Kidney tubule cell (primary cell): Measurements from ENCODE around the gene HDLBP.

Experiments used
- DNase-seq: peaks from one replicate; pipeline ENCODE4 v3.0.0-alpha.2; 2018; ENCODE audit warnings: low spot score

Gene HDLBP

DNA sequence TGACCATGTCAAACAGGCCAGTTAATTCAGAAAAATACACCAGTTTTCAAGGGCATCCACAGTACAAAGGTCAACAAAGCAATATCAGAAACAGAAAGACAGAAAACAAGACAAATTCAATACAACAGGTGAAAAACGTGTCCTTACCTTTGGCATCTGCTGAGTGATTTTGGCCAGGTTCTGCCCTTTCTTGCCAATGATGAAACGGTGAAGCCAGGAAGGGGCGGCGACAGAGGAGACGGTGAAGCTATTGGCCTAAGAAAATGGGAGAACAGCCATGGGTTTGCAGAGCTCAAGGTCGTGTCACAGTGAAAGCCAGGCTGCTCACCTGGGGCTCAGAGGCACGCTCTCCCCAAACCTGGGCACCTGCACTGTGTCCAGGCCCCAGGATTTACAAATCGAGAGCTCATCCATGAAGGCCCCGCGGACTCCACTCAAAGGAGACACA lies 60.5 kb downstream of the HDLBP start:
- no peak for DNase-seq

- no peak for DNase-seq
These were observed 62.5 kb downstream of the HDLBP start for GRCh38 chr2:241252778-241253475.

- no peak for DNase-seq
These were observed 65.8 kb downstream of the HDLBP start for GRCh38 chr2:241249654-241250053.

- no peak for DNase-seq
These were observed 66.6 kb downstream of the HDLBP start for GRCh38 chr2:241248897-241249296.

GRCh38 chr2:241248289-241248688 lies 67.2 kb downstream of the HDLBP start:
- DNase-seq: no peak

DNA sequence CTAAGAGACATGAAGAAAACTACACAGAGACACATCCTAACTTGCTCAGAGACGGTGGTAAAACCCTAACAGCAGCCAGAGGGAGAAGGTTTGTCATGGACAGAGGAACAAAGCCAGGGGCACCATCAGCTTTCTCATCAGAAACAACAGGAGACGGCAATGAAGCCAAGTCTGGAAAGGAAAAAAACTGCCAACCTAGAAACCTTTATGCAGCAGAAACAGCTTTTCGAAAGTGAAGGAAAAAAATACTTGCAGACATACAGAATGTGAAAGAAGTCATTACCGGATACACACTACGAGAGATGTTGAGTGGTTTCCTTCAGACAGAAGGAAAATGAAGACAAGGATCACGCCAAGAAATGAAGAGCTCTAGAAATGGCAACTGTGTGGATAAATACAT lies 71.1 kb downstream of the HDLBP start:
- DNase-seq: no peak

GRCh38 chr2:241242306-241242705 lies 73.2 kb downstream of the HDLBP start:
- no peak for DNase-seq

- no peak for DNase-seq
These were observed 73.8 kb downstream of the HDLBP start for GRCh38 chr2:241241669-241242068.

- DNase-seq: no peak
These were observed 75.0 kb downstream of the HDLBP start for GRCh38 chr2:241240320-241241004.

DNA sequence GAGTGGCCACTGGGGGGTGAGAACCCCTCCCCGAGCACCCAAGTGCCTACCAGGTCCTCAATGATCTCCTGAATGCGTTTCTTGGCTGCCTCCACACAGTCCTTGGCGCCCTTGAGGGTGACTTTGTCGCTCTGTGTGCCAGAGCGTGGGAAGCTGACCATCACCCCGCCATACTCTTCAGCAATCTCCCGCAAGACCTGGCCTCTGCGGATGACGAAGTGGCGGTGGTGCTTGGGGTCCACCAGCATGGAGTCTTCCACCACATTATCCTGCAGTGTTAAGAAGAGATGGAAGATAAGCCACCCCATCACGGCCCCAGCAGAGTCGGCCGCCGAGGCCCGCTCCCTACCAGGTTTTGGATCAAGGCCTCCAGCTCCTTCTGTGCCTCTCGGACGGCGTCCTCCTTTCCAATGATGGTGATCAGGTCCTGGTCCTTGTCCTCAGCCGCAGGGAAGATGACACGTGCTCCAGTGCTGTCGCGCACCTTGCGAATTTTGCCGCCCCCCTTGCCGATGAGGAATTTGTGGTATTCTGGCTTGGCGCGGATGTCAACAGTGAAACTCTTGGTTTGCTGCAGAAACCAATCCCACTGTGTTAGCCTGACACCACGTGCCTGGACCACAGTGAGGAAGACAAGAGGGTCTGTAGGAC lies 75.8 kb downstream of the HDLBP start:
- no peak for DNase-seq

DNA sequence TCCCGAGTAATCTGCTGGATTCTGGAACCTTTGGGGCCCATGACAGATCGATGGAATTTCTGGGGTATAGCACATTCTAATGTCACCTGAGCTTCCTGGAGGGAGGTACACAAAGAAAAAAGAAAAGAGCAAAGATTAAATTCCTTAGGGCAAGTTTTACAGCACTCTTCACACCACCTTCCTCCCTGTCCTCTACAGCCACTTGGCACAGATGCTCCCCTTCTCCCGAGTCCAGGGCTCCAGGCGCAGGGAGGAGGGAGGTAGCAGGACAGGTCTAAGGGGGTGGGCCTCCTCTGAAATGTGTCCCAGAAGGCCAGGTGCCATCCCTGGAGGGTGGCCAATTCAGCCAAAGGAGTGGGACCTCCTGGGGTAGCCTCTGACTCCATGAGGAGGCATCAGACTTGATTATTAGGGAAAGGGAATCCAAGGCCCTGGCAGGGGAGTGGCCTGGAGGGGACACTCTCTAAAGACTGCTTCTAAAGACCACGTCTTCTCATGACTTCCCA lies 76.7 kb downstream of the HDLBP start:
- no peak for DNase-seq

- DNase-seq: no peak
These were observed 77.5 kb downstream of the HDLBP start for GRCh38 chr2:241237949-241238371.

GRCh38 chr2:241237047-241237446 lies 78.4 kb downstream of the HDLBP start:
- DNase-seq: no peak

DNA sequence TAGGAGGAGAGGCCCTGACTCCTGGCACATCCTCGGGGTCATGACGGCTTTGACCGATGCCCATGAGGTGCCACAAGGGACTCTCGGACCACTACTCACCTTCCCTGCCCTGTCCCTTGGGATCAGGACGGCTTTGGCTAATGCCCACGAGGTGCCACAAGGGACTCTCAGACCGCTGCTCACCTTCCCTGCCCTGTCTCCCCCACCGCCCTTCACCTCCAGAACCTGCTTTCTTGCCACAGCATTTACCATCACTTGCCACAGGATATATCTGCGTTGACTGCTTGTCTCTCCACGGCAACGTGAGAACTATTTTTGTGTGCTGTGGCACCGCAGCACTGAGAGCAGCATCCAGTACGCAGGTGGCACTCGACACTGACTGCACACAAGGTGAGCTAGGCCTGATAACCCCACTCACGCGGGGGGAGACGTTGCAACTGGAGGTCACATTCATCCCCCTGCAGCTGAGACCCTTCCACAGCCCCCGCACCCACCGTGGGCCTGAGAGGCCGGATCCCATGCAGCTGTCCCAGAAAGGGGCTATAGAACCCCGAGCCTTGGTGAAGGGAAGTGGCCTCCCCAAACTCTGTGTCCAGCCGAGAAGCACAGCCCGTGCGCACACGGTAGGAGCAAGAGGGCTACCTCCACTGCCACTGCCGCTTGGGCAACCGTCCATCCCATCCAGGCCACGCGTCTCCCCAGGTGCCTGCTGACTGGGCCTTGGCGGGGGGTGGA lies 79.4 kb downstream of the HDLBP start:
- DNase-seq: no peak

DNA sequence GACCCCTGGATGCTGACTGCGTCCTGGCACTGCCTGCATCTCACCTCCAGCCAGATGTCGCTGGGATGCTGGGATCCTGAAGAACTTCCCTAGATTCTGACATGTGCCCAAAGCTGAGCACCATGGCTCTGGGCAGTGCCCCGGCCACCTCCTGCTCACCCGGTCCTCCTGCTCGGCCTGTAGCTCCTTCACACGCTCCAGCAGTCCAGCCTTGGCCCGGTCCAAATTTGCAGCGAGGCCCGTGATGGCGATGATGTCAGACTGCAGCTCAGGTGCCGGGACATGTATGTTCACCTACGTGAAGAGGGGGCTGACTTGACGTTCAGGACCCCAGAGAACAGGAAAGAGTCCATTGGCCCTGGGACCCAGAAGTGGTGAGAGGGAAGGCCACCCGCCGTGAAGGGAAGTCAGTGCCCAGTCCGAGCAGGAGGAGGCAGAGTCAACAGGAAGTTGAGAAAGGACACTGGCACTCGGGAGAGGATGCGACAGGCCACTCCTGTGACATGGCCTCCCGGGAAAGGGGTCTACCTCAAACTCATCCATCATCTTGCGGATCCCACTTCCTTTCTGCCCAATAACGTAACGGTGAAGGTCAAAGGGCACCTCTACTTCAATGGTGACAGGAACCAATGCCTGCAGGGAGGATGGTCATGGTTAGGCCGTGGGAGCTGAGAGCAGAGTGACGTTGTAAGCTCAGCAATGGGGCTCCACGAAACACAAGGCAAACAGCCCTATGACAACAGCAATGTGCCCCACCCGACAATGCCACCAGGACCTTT lies 80.3 kb downstream of the HDLBP start:
- DNase-seq: no peak

- DNase-seq: no peak
These were observed 81.2 kb downstream of the HDLBP start for GRCh38 chr2:241234066-241234790.

DNA sequence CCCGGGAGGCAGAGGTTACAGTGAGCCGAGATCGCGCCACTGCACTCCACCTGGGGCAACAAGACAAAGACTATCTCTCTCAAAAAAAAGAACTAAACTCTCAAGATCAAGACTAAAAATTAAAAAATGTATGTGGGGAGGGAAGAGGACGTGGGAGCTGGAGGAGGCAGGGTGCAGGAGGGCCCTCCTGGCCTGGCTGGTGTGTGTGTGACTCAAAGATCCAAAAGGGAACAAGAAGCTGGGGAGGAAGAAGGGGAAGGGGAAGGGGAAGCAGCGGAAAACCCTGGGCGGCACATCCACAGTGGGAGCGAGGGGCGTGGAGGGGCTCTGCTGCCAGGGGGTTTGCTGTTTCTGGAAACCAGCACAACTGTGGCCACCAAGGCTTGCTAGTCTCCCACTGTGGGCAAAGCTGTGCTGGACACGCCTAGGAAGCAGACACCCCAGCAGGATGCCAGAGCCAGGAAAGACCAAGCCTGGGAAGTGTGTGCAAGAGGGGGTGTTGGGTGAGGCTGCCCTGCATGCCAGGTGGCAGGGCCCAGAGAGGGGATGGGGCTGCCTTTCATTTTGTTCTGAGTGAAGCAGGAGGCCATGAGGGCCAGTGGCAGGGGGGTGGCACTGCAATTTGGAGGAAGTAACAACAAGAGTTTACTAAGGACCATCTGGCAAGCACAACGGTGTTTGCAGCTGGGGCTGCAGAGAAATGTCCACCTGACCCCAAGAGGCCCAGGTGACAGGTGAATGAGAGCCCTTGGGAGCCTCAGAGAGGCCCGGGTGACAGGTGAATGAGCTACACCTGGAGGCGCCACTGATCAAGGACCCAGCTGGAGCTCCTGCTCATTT lies 82.5 kb downstream of the HDLBP start:
- no peak for DNase-seq

DNA sequence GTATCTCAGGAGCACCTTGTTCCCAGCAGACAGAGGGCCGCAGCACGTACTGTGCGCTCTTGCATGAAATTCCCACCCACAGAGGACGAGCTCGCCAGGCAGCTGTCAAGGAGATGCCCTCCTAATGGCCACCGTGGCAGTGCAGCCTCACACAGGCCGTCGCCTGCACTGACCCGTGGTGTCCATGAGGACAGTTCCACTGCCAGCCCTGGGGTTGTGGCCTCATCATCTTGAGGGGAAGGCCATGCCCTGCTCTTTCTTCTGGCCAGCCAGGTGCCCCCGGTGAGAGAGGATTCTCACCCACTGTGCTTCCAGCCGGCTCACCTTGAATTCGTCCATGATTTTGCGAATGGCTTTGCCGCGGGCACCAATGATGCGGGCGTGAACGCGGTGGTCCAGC lies 85.0 kb downstream of the HDLBP start:
- peak; percentile 6 for DNase-seq

DNA sequence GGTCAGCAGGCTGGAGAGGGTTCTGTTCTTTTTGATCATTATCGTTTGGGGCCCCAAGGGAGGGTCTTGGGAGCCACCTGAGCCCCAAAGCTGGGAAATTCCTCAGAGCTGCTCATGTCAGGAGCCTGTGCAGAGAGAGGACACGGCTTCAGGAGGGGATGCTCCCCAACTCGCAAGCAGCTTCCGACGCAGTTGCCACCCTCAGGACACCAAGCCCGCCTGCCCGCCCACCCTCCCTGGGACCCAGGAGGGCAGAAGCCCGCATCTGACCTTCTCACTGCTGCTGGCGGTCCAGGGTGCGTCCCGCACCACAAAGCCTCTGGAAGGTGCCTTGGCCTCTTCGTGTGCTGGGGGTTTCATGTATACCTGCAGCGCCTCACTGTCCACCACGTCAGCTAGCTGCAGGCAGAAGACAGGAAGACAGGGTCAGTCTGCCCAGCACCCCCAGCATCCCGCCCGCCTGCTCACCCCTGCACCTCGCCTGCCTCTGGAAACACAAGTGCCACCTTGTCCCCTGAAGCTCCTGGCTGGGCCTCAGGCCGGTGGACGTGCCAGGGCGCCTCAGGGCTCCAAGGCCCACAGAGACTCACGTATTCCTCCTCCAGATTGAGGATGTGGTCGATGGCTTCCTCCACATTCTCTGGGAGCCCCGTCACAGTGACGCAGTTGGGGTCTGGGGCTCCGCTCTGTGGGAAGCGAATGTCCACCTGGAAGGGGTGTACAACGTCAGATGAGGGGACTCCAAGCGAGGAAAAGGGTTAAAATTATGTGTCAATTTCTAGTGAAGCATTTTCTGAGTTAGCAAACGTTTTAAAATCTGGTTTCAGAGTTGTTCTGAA lies 85.7 kb downstream of the HDLBP start:
- DNase-seq: no peak
